Measurements from ENCODE around the gene ST6GAL1. TPM values are rescaled to one million over a fixed set of nuclear protein-coding genes. Genes with fewer than 3 reads are reported as not detected.

ST6GAL1 gene
- polyA plus RNA-seq, 3 donors, result 19.0 to 24.4 (median 20.5) TPM

GRCh38 chr3:186929685-186930084, 641 bp upstream of the ST6GAL1 start:
- no peaks in the 10 kb centered on the region for H3K9me3 ChIP-seq (replicated peaks in 1 of 2; ENCODE audit: control insufficient read depth in 1 of 2, insufficient read depth in 1 of 2, low read length in 2 of 2)
- H3K27ac Mint-ChIP-seq, result peak overlapping the region in 3 of 7 donors; percentile 28 to 83 (median 46)
- H3K4me1 ChIP-seq (ENCODE audit: control insufficient read depth in 1 of 2, insufficient read depth in 2 of 2, low read length in 2 of 2), result peaks cover 31 to 33% of the 10 kb centered on the region in 2 donors
- H3K4me3 ChIP-seq (replicated peaks in 1 of 3; ENCODE audit: low read depth in 2 of 3, low read length in 3 of 3), result peak overlapping the region; percentile 57 to 97 (median 80)
- no peaks in the 10 kb centered on the region for H3K27me3 ChIP-seq (ENCODE audit: control insufficient read depth in 2 of 2, insufficient read depth in 2 of 2, low read length in 2 of 2)
- peak overlapping the region; percentile 100 for H2AFZ ChIP-seq (ENCODE audit: insufficient read depth, low read depth, low read length, poor library complexity, severe bottlenecking)
- H3K79me2 ChIP-seq (ENCODE audit: insufficient read depth, low read length), result peaks cover 25% of the 10 kb centered on the region
- H3K36me3 ChIP-seq (replicated peaks in 1 of 2; ENCODE audit: control insufficient read depth in 1 of 2, insufficient read depth in 2 of 2, low read length in 2 of 2), result no peaks in the 10 kb centered on the region
- H3K9me3 Mint-ChIP-seq, result peaks cover 0 to 4% (median 0%) of the 10 kb centered on the region in 7 donors
- peak overlapping the region; percentile 97 to 98 for H3K4me3 Mint-ChIP-seq
- peak overlapping the region in 1 of 2 donors; percentile 90 for H3K27ac ChIP-seq (ENCODE audit: low read depth in 1 of 2, low read length in 2 of 2)
- no peak for DNase-seq
- intact Hi-C loops (cut with micrococcal nuclease), result no loop called here
- WGBS (ENCODE audit: insufficient coverage), result 95% methylated on average over 4 of the region's 12 CpGs
- peaks cover 23% of the 10 kb centered on the region for H4K20me1 ChIP-seq (ENCODE audit: insufficient read depth, low read length)
- peaks cover 2 to 8% (median 6%) of the 10 kb centered on the region in 3 donors for H3K27me3 Mint-ChIP-seq (ENCODE audit: low read depth in 3 of 3)
- peak overlapping the region; percentile 69 for H3K9ac ChIP-seq (ENCODE audit: insufficient read depth, low read length, poor library complexity, severe bottlenecking)
- H3K4me1 Mint-ChIP-seq, result peaks cover 36% of the 10 kb centered on the region
- no peak for TF ChIP-seq CTCF (IDR thresholded peaks at IDR 0.05)
- H3K4me2 ChIP-seq (replicated peaks; ENCODE audit: extremely low read depth, low read length, poor library complexity, severe bottlenecking), result peak overlapping the region; percentile 94
- peaks cover 6 to 9% of the 10 kb centered on the region in 2 donors for H3K36me3 Mint-ChIP-seq

GRCh38 chr3:186930641-186931531, 560 bp downstream of the ST6GAL1 start:
- Histone ChIP-seq H3K4me3 (replicated peaks in 1 of 3; ENCODE audit: low read depth in 2 of 3, low read length in 3 of 3) (peak overlapping the region; percentile 57 to 97 (median 80)), H3K27ac (ENCODE audit: low read depth in 1 of 2, low read length in 2 of 2) (peak overlapping the region; percentile 50 to 90), H3K79me2 (ENCODE audit: insufficient read depth, low read length) (peaks cover 37% of the 10 kb centered on the region), H3K9ac (ENCODE audit: insufficient read depth, low read length, poor library complexity, severe bottlenecking) (peak overlapping the region; percentile 69), H3K27me3 (ENCODE audit: control insufficient read depth in 2 of 2, insufficient read depth in 2 of 2, low read length in 2 of 2) (no peaks in the 10 kb centered on the region), H3K9me3 (replicated peaks in 1 of 2; ENCODE audit: control insufficient read depth in 1 of 2, insufficient read depth in 1 of 2, low read length in 2 of 2) (no peaks in the 10 kb centered on the region), H3K36me3 (replicated peaks in 1 of 2; ENCODE audit: control insufficient read depth in 1 of 2, insufficient read depth in 2 of 2, low read length in 2 of 2) (no peaks in the 10 kb centered on the region), H4K20me1 (ENCODE audit: insufficient read depth, low read length) (peaks cover 34% of the 10 kb centered on the region), H3K4me1 (ENCODE audit: control insufficient read depth in 1 of 2, insufficient read depth in 2 of 2, low read length in 2 of 2) (peaks cover 31 to 33% of the 10 kb centered on the region in 2 donors), H2AFZ (ENCODE audit: insufficient read depth, low read depth, low read length, poor library complexity, severe bottlenecking) (peak overlapping the region; percentile 100), H3K4me2 (replicated peaks; ENCODE audit: extremely low read depth, low read length, poor library complexity, severe bottlenecking) (peak overlapping the region; percentile 94)
- TF ChIP-seq CTCF (IDR thresholded peaks at IDR 0.05), result no peak
- Mint-ChIP-seq H3K9me3 (peaks cover 0 to 4% (median 0%) of the 10 kb centered on the region in 7 donors), H3K27me3 (ENCODE audit: low read depth in 3 of 3) (peaks cover 0 to 8% (median 1%) of the 10 kb centered on the region in 3 donors), H3K27ac (peak overlapping the region; percentile 86 to 91 (median 88)), H3K36me3 (peaks cover 13 to 15% of the 10 kb centered on the region in 2 donors), H3K4me3 (peak overlapping the region; percentile 97 to 98), H3K4me1 (peaks cover 36% of the 10 kb centered on the region)
- intact Hi-C loops (cut with micrococcal nuclease), result no loop called here
- DNase-seq, result peak; percentile 63 to 68 (median 66)
- 0% methylated on average over 69 of the region's 76 CpGs for WGBS (ENCODE audit: insufficient coverage)
